H9 (cell line): ENCODE results near the gene RRP1B. TPM values are rescaled to one million over a fixed set of nuclear protein-coding genes. Genes with fewer than 3 reads are reported as not detected.

ENCODE experiments used
- DNase-seq: peaks from one replicate; pipeline ENCODE4 v3.0.0-alpha.2; 2017
- H2AFZ ChIP-seq: one replicate; pipeline ENCODE4 v1.6.1; 2013; ENCODE audit warnings: mild to moderate bottlenecking, low read length, control low read depth, moderate library complexity
- H2AK5ac ChIP-seq: 2 replicates; pipeline ENCODE4 v1.6.1; 2013; ENCODE audit warnings: low read length, control low read depth, mixed read lengths; ENCODE audit not compliant: insufficient read length
- H2BK120ac ChIP-seq: one replicate; pipeline ENCODE4 v1.6.1; 2013; ENCODE audit warnings: low read depth, mild to moderate bottlenecking, low read length, control low read depth, inconsistent platforms; ENCODE audit not compliant: poor library complexity, severe bottlenecking
- H2BK12ac ChIP-seq: 2 replicates; pipeline ENCODE4 v1.6.1; 2013; ENCODE audit warnings: low read length, control low read depth, mixed read lengths, low read depth; ENCODE audit not compliant: insufficient read length
- H2BK15ac ChIP-seq: 2 replicates; pipeline ENCODE4 v1.6.1; 2013; ENCODE audit warnings: low read depth, low read length, control low read depth
- H2BK20ac ChIP-seq: one replicate; pipeline ENCODE4 v1.6.1; 2013; ENCODE audit warnings: low read depth, mild to moderate bottlenecking, low read length, control low read depth, inconsistent platforms; ENCODE audit not compliant: poor library complexity, severe bottlenecking
- H2BK5ac ChIP-seq: 2 replicates; pipeline ENCODE4 v1.6.1; 2013; ENCODE audit warnings: low read length, control low read depth, mixed read lengths; ENCODE audit not compliant: insufficient read length
- H3K14ac ChIP-seq: 2 replicates; pipeline ENCODE4 v1.6.1; 2013; ENCODE audit warnings: low read length, control low read depth; ENCODE audit not compliant: insufficient read depth
- H3K18ac ChIP-seq: 2 replicates; pipeline ENCODE4 v1.6.1; 2013; ENCODE audit warnings: low read depth, mild to moderate bottlenecking, mixed read lengths, low read length, control low read depth; ENCODE audit not compliant: insufficient read length
- H3K23ac ChIP-seq: 2 replicates; pipeline ENCODE4 v1.6.1; 2013; ENCODE audit warnings: low read length, control low read depth, mixed read lengths, low read depth; ENCODE audit not compliant: insufficient read length
- H3K23me2 ChIP-seq: 2 replicates; pipeline ENCODE4 v1.6.1; 2013; ENCODE audit warnings: low read depth, mild to moderate bottlenecking, mixed read lengths, low read length, control low read depth; ENCODE audit not compliant: insufficient read length, poor library complexity, severe bottlenecking
- H3K27ac ChIP-seq: 2 replicates; pipeline ENCODE4 v1.5.1; 2013; ENCODE audit warnings: low read length, control low read depth, mixed read lengths, low read depth; ENCODE audit not compliant: insufficient read length
- H3K27me3 ChIP-seq: 2 replicates; pipeline ENCODE4 v1.6.1; 2013; ENCODE audit warnings: low read length, control low read depth, inconsistent platforms; ENCODE audit not compliant: insufficient read depth
- H3K4ac ChIP-seq: 2 replicates; pipeline ENCODE4 v1.6.1; 2013; ENCODE audit warnings: low read depth, mild to moderate bottlenecking, control low read depth, inconsistent platforms, low read length, moderate library complexity
- H3K4me1 ChIP-seq: 2 replicates; pipeline ENCODE4 v1.6.1; 2013; ENCODE audit warnings: low read length, control low read depth, inconsistent platforms; ENCODE audit not compliant: insufficient read depth
- H3K4me2 ChIP-seq: 2 replicates; pipeline ENCODE4 v1.6.1; 2013; ENCODE audit warnings: low read length, control low read depth, mixed read lengths; ENCODE audit not compliant: insufficient read length, insufficient read depth
- H3K56ac ChIP-seq: 2 replicates; pipeline ENCODE4 v1.6.1; 2013; ENCODE audit warnings: low read depth, mild to moderate bottlenecking, mixed read lengths, low read length, control low read depth; ENCODE audit not compliant: insufficient read length
- H3K79me1 ChIP-seq: 2 replicates; pipeline ENCODE4 v1.6.1; 2013; ENCODE audit warnings: low read depth, mild to moderate bottlenecking, moderate library complexity, low read length, control low read depth, inconsistent platforms; ENCODE audit not compliant: insufficient read depth, poor library complexity, severe bottlenecking
- H3K79me2 ChIP-seq: 2 replicates; pipeline ENCODE4 v1.6.1; 2013; ENCODE audit warnings: low read length, control low read depth, inconsistent platforms; ENCODE audit not compliant: insufficient read depth
- H3K9ac ChIP-seq: 2 replicates; pipeline ENCODE4 v1.6.1; 2013; ENCODE audit warnings: low read length, control low read depth, mixed read lengths; ENCODE audit not compliant: insufficient read length; ENCODE audit errors: extremely low read depth
- H3K9me3 ChIP-seq: one replicate; pipeline ENCODE4 v1.6.1; 2013; ENCODE audit warnings: low read depth, low read length, inconsistent platforms; ENCODE audit not compliant: control insufficient read depth
- H3T11ph ChIP-seq: one replicate; pipeline ENCODE4 v1.6.1; 2013; ENCODE audit warnings: mild to moderate bottlenecking, low read length, control low read depth, inconsistent platforms
- H4K20me1 ChIP-seq: one replicate; pipeline ENCODE4 v1.6.1; 2013; ENCODE audit not compliant: control insufficient read depth, insufficient read length, insufficient read depth
- H4K5ac ChIP-seq: 2 replicates; pipeline ENCODE4 v1.6.1; 2013; ENCODE audit warnings: low read depth, mild to moderate bottlenecking, mixed read lengths, low read length, control low read depth; ENCODE audit not compliant: insufficient read length
- H4K8ac ChIP-seq: replicated peaks from 2 replicates; pipeline ENCODE4 v1.6.1; 2013; ENCODE audit warnings: low read length, control low read depth, mixed read lengths, low read depth; ENCODE audit not compliant: insufficient read length
- H4K91ac ChIP-seq: 2 replicates; pipeline ENCODE4 v1.6.1; 2013; ENCODE audit warnings: low read depth, mild to moderate bottlenecking, moderate library complexity, mixed read lengths, low read length, control low read depth; ENCODE audit not compliant: insufficient read length
- H3K27ac Mint-ChIP-seq, 3 experiments: 2 replicates in 2 of 3; 3 replicates in 1 of 3; pipeline ENCODE4 v1.8.0; 2020 to 2021; ENCODE audit warnings: mixed read lengths in 3 of 3, mild to moderate bottlenecking in 1 of 3, moderate library complexity in 1 of 3
- H3K27me3 Mint-ChIP-seq: 2 replicates; pipeline ENCODE4 v1.8.0; 2021; ENCODE audit warnings: low read depth, mild to moderate bottlenecking, moderate library complexity, mixed read lengths
- H3K36me3 Mint-ChIP-seq, 3 experiments: 2 replicates in 2 of 3; 3 replicates in 1 of 3; pipeline ENCODE4 v1.8.0; 2020 to 2021; ENCODE audit warnings: low read depth in 3 of 3, mixed read lengths in 3 of 3; ENCODE audit not compliant: insufficient read depth in 1 of 3
- H3K4me1 Mint-ChIP-seq, 2 experiments: 2 replicates each; pipeline ENCODE4 v1.8.0; 2020; ENCODE audit warnings: mixed read lengths in 2 of 2
- H3K4me3 Mint-ChIP-seq, 2 experiments: 2 replicates in 1 of 2; 3 replicates in 1 of 2; pipeline ENCODE4 v1.8.0; 2020 to 2021; ENCODE audit warnings: mild to moderate bottlenecking in 2 of 2, mixed read lengths in 2 of 2, moderate library complexity in 1 of 2
- H3K9me3 Mint-ChIP-seq, 2 experiments: 2 replicates in 1 of 2; 3 replicates in 1 of 2; pipeline ENCODE4 v1.8.0; 2020; ENCODE audit warnings: mild to moderate bottlenecking in 2 of 2, mixed read lengths in 2 of 2, moderate library complexity in 1 of 2
- WGBS: extraction: QIAGEN DNeasy Blood & Tissue Kit; methylation state at CpG from one replicate; pipeline ENCODE4 v1.1.7; 2013; ENCODE audit warnings: missing lambda C conversion rate, low lambda C conversion rate, mixed read lengths; ENCODE audit not compliant: insufficient read length; ENCODE audit errors: extremely low coverage; 5-methylcytosine and 5-hydroxymethylcytosine counted together
- total RNA-seq: library from RNA; stranded (reverse); gene quantifications from 2 replicates; pipeline ENCODE4 v1.2.1, GENCODE V29; 2021
- TF ChIP-seq, protein P1 (sequence below): fragments of 200-600 bp; sonication (generic); conservative IDR thresholded peaks from 3 replicates; pipeline ENCODE4 v1.8.0; 2021; ENCODE audit warnings: antibody characterized with exemption, mild to moderate bottlenecking

The RRP1B gene
- total RNA-seq, 1 experiment from 2014 or later: 96.6 TPM

DNA sequence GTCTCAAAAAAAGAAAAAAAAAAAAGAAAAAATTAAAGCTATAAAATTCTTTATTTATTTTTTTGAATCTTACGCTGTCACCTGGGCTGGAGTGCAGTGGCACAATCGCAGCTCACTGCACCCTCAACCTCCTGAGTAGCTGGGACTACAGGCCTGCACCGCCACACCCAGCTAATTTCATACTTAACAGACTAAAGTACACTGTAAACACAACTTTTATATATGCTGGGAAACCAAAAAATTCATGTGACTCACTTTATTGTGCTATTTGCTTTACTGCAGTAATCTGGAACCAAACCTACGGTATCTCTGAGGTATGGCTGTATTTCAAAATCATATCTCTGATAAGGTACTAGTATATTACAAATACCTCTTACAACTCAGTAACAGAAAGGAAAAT lies 40.4 kb upstream of the RRP1B start:
- Histone ChIP-seq H4K91ac (no peak overlapping the region), H3K27me3 (no peaks in the 10 kb centered on the region), H2BK20ac (no peak overlapping the region), H3K9me3 (no peaks in the 10 kb centered on the region), H3K4me1 (no peaks in the 10 kb centered on the region), H2AK5ac (no peak overlapping the region), H2BK15ac (no peak overlapping the region), H2BK12ac (no peak overlapping the region), H3K14ac (no peak overlapping the region), H2BK5ac (no peak overlapping the region), H4K8ac (no peak overlapping the region), H3K18ac (no peak overlapping the region), H3K79me2 (no peaks in the 10 kb centered on the region), H3K4ac (no peak overlapping the region), H3K23ac (no peak overlapping the region), H4K5ac (no peak overlapping the region), H3K9ac (no peak overlapping the region), H3K56ac (no peak overlapping the region), H3K4me2 (no peak overlapping the region), H2AFZ (no peak overlapping the region), H3K27ac (no peak overlapping the region), H2BK120ac (no peak overlapping the region), H3K79me1 (no peaks in the 10 kb centered on the region), H4K20me1 (no peaks in the 10 kb centered on the region), H3T11ph (no peak overlapping the region), H3K23me2 (no peaks in the 10 kb centered on the region)
- Mint-ChIP-seq H3K4me3 (no peak overlapping the region), H3K36me3 (peaks cover 6 to 9% (median 9%) of the 10 kb centered on the region in 3 experiments; a peak in 6 of 7 replicates), H3K4me1 (no peaks in the 10 kb centered on the region), H3K27ac (no peak overlapping the region), H3K9me3 (peaks cover 15 to 16% of the 10 kb centered on the region in 2 experiments), H3K27me3 (no peaks in the 10 kb centered on the region)
- TF ChIP-seq, protein P1, sequence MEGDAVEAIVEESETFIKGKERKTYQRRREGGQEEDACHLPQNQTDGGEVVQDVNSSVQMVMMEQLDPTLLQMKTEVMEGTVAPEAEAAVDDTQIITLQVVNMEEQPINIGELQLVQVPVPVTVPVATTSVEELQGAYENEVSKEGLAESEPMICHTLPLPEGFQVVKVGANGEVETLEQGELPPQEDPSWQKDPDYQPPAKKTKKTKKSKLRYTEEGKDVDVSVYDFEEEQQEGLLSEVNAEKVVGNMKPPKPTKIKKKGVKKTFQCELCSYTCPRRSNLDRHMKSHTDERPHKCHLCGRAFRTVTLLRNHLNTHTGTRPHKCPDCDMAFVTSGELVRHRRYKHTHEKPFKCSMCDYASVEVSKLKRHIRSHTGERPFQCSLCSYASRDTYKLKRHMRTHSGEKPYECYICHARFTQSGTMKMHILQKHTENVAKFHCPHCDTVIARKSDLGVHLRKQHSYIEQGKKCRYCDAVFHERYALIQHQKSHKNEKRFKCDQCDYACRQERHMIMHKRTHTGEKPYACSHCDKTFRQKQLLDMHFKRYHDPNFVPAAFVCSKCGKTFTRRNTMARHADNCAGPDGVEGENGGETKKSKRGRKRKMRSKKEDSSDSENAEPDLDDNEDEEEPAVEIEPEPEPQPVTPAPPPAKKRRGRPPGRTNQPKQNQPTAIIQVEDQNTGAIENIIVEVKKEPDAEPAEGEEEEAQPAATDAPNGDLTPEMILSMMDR: no peak
- no peak for DNase-seq
- no CpG with 5 or more reads among the region's 4 CpGs for WGBS
